Transverse colon (tissue), 4 donors: Measurements from ENCODE around the gene MIF.
"Not testable (repeated sequence)": the region's sequence is repeated elsewhere in the genome, so short reads cannot be mapped to it uniquely, and the experiment has no call there.

Experiments used
- CTCF ChIP-seq, 5 experiments: fragments of 200-600 bp in 3 of 5; fragments of 450-650 bp in 2 of 5; sonication (generic) in 3 of 5; IDR thresholded peaks; 1 replicate in 2 of 5; 2 replicates in 3 of 5; pipeline ENCODE4 v1.5.1; 2016 to 2017; ENCODE audit warnings: antibody characterized with exemption in 5 of 5, inconsistent platforms in 3 of 5, mild to moderate bottlenecking in 2 of 5, moderate library complexity in 1 of 5
- POLR2A ChIP-seq: fragments of 450-650 bp; IDR thresholded peaks from one replicate; pipeline ENCODE4 v1.6.1; 2016; ENCODE audit warnings: antibody characterized with exemption, mild to moderate bottlenecking, moderate library complexity
- POLR2AphosphoS5 ChIP-seq, 3 donors: sonication (generic); formaldehyde crosslinking; IDR thresholded peaks; one replicate each; pipeline ENCODE4 v1.6.1; 2016; ENCODE audit warnings: antibody characterized with exemption in 3 of 3

GRCh38 chr22:23860187-23860586, 34.0 kb upstream of the MIF start:
- TF ChIP-seq POLR2A; CTCF (IDR thresholded peaks at IDR 0.05); POLR2AphosphoS5 (IDR thresholded peaks at IDR 0.05): not testable (repeated sequence)
